HL-60/S4 treated with phorbol 12-myristate 13-acetate at 8.2 ng/mL for 4 days and 3 days (cell line): ENCODE measurements around the gene CCDC112.

Experiments
- in situ Hi-C: fragments of 300-500 bp; cut with MboI; formaldehyde crosslinking; loops from 2 replicates; pipeline ENCODE4 v1.15.0; 2022; ENCODE audit warnings: low sequenced_read_pairs

The CCDC112 gene

GRCh38 chr5:115320006-115320405 lies 23.6 kb upstream of the CCDC112 start:
- in situ Hi-C loops: loop anchor here (25.0 kb wide), 1 partner anchor 267 kb away; no protein-coding TSS in a partner anchor

GRCh38 chr5:115319007-115319406 lies 22.6 kb upstream of the CCDC112 start:
- in situ Hi-C loops: loop anchor here (25.0 kb wide), 1 partner anchor 268 kb away; no protein-coding TSS in a partner anchor

- in situ Hi-C loops: loop anchor here (25.0 kb wide), 1 partner anchor 270 kb away; no protein-coding TSS in a partner anchor
Measured at GRCh38 chr5:115317736-115318135, 21.3 kb upstream of the CCDC112 start.

GRCh38 chr5:115317320-115317719 lies 20.9 kb upstream of the CCDC112 start:
- in situ Hi-C loops: loop anchor here (25.0 kb wide), 1 partner anchor 270 kb away; no protein-coding TSS in a partner anchor

- in situ Hi-C loops: loop anchor here (25.0 kb wide), 1 partner anchor 274 kb away; no protein-coding TSS in a partner anchor
Measured at GRCh38 chr5:115313632-115314031, 17.2 kb upstream of the CCDC112 start.

GRCh38 chr5:115313052-115313451 lies 16.6 kb upstream of the CCDC112 start:
- in situ Hi-C loops: loop anchor here (25.0 kb wide), 1 partner anchor 274 kb away; no protein-coding TSS in a partner anchor

- in situ Hi-C loops: loop anchor here (25.0 kb wide), 1 partner anchor 277 kb away; no protein-coding TSS in a partner anchor
Measured at GRCh38 chr5:115309751-115310370, 13.4 kb upstream of the CCDC112 start.

- in situ Hi-C loops: loop anchor here (25.0 kb wide), 1 partner anchor 278 kb away; no protein-coding TSS in a partner anchor
Measured at GRCh38 chr5:115308815-115309214, 12.4 kb upstream of the CCDC112 start.

GRCh38 chr5:115306011-115306536 lies 9.6 kb upstream of the CCDC112 start:
- in situ Hi-C loops: loop anchor here (25.0 kb wide), 1 partner anchor 281 kb away; no protein-coding TSS in a partner anchor

GRCh38 chr5:115304496-115304895 lies 8.0 kb upstream of the CCDC112 start:
- in situ Hi-C loops: loop anchor here (25.0 kb wide), 1 partner anchor 283 kb away; no protein-coding TSS in a partner anchor

- in situ Hi-C loops: no loop called here
Measured at GRCh38 chr5:115298811-115299210, 2.4 kb upstream of the CCDC112 start.

- in situ Hi-C loops: no loop called here
Measured at GRCh38 chr5:115297031-115297430, 577 bp upstream of the CCDC112 start.

- in situ Hi-C loops: no loop called here
Measured at GRCh38 chr5:115295777-115296123, 704 bp downstream of the CCDC112 start.

GRCh38 chr5:115291397-115291796 lies 5.1 kb downstream of the CCDC112 start:
- in situ Hi-C loops: no loop called here

GRCh38 chr5:115289104-115289503 lies 7.3 kb downstream of the CCDC112 start:
- in situ Hi-C loops: no loop called here

GRCh38 chr5:115284021-115284420 lies 12.4 kb downstream of the CCDC112 start:
- in situ Hi-C loops: no loop called here

GRCh38 chr5:115282131-115282530 lies 14.3 kb downstream of the CCDC112 start:
- in situ Hi-C loops: no loop called here

- in situ Hi-C loops: no loop called here
Measured at GRCh38 chr5:115274584-115274983, 21.9 kb downstream of the CCDC112 start.

GRCh38 chr5:115272297-115272958 lies 24.0 kb downstream of the CCDC112 start:
- in situ Hi-C loops: no loop called here

GRCh38 chr5:115271295-115272050 lies 25.0 kb downstream of the CCDC112 start:
- in situ Hi-C loops: no loop called here

- in situ Hi-C loops: no loop called here
Measured at GRCh38 chr5:115267617-115268016, 28.8 kb downstream of the CCDC112 start.
